Left ventricle myocardium inferior (tissue), 1 donor: Measurements from ENCODE around the gene MEF2A. TPM values are rescaled to one million over a fixed set of nuclear protein-coding genes. Genes with fewer than 3 reads are reported as not detected.
"Not testable (repeated sequence)": the region's sequence is repeated elsewhere in the genome, so short reads cannot be mapped to it uniquely, and the experiment has no call there.

ENCODE experiments used
- DNase-seq: peaks from one replicate; pipeline ENCODE4 v3.0.0-alpha.2; 2020
- H3K27ac ChIP-seq: fragments of 200-600 bp; replicated peaks from 2 replicates; pipeline ENCODE4 v1.8.0; 2021
- H3K27me3 ChIP-seq: fragments of 200-600 bp; 2 replicates; pipeline ENCODE4 v1.8.0; 2021; ENCODE audit warnings: low read depth
- H3K36me3 ChIP-seq: fragments of 200-600 bp; 2 replicates; pipeline ENCODE4 v1.8.0; 2021
- H3K4me1 ChIP-seq: fragments of 200-600 bp; 2 replicates; pipeline ENCODE4 v1.8.0; 2021
- H3K4me3 ChIP-seq: fragments of 200-600 bp; 2 replicates; pipeline ENCODE4 v1.8.0; 2021; ENCODE audit warnings: mild to moderate bottlenecking, moderate library complexity
- H3K9me3 ChIP-seq: fragments of 200-600 bp; replicated peaks from 2 replicates; pipeline ENCODE4 v1.8.0; 2021
- CTCF ChIP-seq: fragments of 200-600 bp; IDR thresholded peaks from 2 replicates; pipeline ENCODE4 v1.8.0; 2021; ENCODE audit warnings: antibody characterized with exemption, mild to moderate bottlenecking, borderline replicate concordance
- intact Hi-C: fragments of 100-400 bp; cut with micrococcal nuclease; formaldehyde crosslinking; loops from one replicate; pipeline ENCODE4 v1.11.0; 2022
- total RNA-seq: library from RNA; stranded (reverse); fragmentation: NEBNext Ultra II Directional; extraction: Animal tissue kit (Norgen Biotek cat#: 25700); gene quantifications from one replicate; pipeline ENCODE4 v1.2.1, GENCODE V29; 2021
- donor health status: DM: no; HTN: yes; CAD: no; lungs with severe emphysema.

Gene MEF2A
- total RNA-seq, 1 donor from 2014 or later = 152 TPM

GRCh38 chr15:99651023-99651807 is 85.4 kb downstream of the MEF2A start:
- peaks cover 40% of the 10 kb centered on the region for H3K4me1 ChIP-seq
- intact Hi-C loops = no loop called here
- no peaks in the 10 kb centered on the region for H3K27me3 ChIP-seq
- DNase-seq = no peak
- no peak overlapping the region for H3K27ac ChIP-seq
- peaks cover 27% of the 10 kb centered on the region for H3K36me3 ChIP-seq
- no peak overlapping the region for H3K4me3 ChIP-seq
- TF ChIP-seq CTCF = no peak
- H3K9me3 ChIP-seq = peaks cover 10% of the 10 kb centered on the region

DNA sequence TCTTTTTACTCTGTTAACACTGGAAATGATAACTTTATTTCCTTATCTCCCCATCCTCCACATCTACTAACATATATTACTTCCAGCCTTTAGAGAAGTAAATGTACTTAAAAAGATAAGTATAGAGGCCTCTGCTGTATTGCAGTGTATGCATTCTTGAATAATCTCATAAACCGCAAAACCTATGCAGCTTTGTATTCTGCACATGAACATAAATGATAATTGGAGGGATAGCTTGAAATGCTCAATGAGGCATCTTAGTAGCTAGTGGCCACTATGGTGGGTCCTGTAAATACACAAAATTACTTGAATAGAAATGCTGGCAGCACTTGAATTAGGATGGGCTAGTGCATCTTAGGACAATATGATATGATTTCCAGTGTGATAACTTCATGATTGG is 90.4 kb downstream of the MEF2A start:
- intact Hi-C loops = no loop called here
- TF ChIP-seq CTCF = no peak
- no peak for DNase-seq
- H3K27me3 ChIP-seq = no peaks in the 10 kb centered on the region
- no peak overlapping the region for H3K27ac ChIP-seq
- no peaks in the 10 kb centered on the region for H3K9me3 ChIP-seq
- H3K36me3 ChIP-seq = peaks cover 5% of the 10 kb centered on the region
- peaks cover 57% of the 10 kb centered on the region for H3K4me1 ChIP-seq
- no peak overlapping the region for H3K4me3 ChIP-seq

DNA sequence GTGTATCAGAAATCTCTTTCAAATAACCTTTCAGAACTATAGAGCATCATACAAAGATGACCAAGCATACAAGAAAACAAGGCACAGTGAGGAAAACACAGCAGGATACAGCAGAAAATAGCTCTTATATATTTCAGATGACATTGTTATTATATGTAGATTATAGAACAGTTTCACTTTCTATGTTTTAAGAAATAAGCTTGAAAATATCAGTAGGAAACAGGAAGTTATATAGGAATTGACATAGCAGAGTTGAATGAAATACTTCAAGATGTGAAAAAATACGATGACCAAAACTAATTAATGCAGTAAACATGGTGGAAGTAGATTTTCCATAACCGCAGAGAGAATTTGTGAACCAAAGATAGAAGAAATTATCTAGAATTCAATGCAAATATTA is 92.2 kb downstream of the MEF2A start:
- no peaks in the 10 kb centered on the region for H3K9me3 ChIP-seq
- peaks cover 60% of the 10 kb centered on the region for H3K4me1 ChIP-seq
- no peaks in the 10 kb centered on the region for H3K27me3 ChIP-seq
- no peak overlapping the region for H3K27ac ChIP-seq
- DNase-seq = no peak
- no peak overlapping the region for H3K4me3 ChIP-seq
- intact Hi-C loops = no loop called here
- no peak for TF ChIP-seq CTCF
- H3K36me3 ChIP-seq = no peaks in the 10 kb centered on the region

- H3K27ac ChIP-seq = peak overlapping the region; percentile 31
- no peaks in the 10 kb centered on the region for H3K27me3 ChIP-seq
- no peak for TF ChIP-seq CTCF
- no peak for DNase-seq
- peaks cover 4% of the 10 kb centered on the region for H3K36me3 ChIP-seq
- H3K4me3 ChIP-seq = no peak overlapping the region
- peaks cover 66% of the 10 kb centered on the region for H3K4me1 ChIP-seq
- no peaks in the 10 kb centered on the region for H3K9me3 ChIP-seq
- intact Hi-C loops = no loop called here
Observed at GRCh38 chr15:99662903-99663302, 97.1 kb downstream of the MEF2A start.

DNA sequence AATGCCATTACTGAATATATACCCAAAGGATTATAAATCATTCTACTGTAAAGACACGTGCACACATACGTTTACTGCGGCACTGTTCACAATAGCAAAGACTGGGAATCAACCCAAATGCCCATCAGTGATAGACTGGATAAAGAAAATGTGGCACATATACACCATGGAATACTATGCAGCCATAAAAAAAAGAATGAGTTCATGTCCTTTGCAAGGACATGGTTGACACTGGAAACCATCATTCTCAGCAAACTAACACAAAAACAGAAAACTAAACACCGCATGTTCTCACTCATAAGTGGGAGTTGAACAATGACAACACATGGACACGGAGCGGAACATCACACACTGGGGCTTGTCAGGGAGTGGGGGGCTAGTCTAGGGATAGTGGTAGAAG is 100.3 kb downstream of the MEF2A start:
- H3K36me3 ChIP-seq, H3K4me3 ChIP-seq, H3K27ac ChIP-seq, intact Hi-C loops, H3K27me3 ChIP-seq, DNase-seq, H3K9me3 ChIP-seq: not testable (repeated sequence)
- peaks cover 66% of the 10 kb centered on the region for H3K4me1 ChIP-seq

DNA sequence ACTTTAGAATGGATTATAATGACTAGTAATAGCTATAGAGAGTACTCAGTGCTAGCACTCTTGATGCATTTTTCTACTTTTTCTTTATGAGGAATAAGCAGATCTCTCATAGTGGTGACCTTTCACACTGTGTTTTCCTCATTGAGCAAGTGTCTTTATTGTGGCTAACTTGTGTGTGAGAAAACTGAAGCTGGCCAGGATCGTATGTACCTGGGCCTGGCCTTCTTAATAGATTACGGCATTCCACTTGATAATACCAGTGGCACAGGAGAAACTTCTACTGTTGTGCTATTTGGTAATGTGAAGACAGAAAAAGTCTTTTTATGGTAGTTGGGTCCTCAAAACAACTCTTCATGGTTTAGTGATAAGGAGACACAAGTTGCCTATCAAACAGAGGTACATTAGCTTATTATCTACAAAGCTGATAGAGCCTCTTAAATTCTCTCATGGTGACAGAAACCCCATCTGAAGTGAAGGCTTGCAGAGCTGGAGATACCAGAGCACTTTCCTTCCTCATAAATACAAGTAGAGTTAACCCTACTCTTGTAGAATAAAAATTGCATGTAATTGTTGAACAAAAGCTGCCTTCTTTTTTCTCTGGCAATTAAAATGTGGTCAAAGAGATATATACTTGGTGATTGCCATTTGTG is 102.9 kb downstream of the MEF2A start:
- Histone ChIP-seq H3K4me1 (peaks cover 68% of the 10 kb centered on the region), H3K27me3 (no peaks in the 10 kb centered on the region), H3K27ac (peak overlapping the region; percentile 73), H3K36me3 (peaks cover 25% of the 10 kb centered on the region), H3K9me3 (no peaks in the 10 kb centered on the region), H3K4me3 (no peak overlapping the region)
- intact Hi-C loops = no loop called here
- DNase-seq = no peak
- no peak for TF ChIP-seq CTCF
